KMS-11 (cell line): Measurements from ENCODE around the gene DUS2.

Experiments used
- H2AFZ ChIP-seq: fragments of 200-600 bp; sonication (generic); 2 replicates; pipeline ENCODE4 v1.6.1; 2016; ENCODE audit warnings: antibody characterized with exemption, mixed run types, low read depth
- H3K27ac ChIP-seq: fragments of 200-600 bp; sonication (generic); 2 replicates; pipeline ENCODE4 v1.6.1; 2016; ENCODE audit warnings: mild to moderate bottlenecking, mixed run types
- H3K27me3 ChIP-seq: fragments of 200-600 bp; sonication (generic); 2 replicates; pipeline ENCODE4 v1.6.1; 2017; ENCODE audit warnings: mild to moderate bottlenecking, low read depth, mixed run types, moderate library complexity; ENCODE audit not compliant: insufficient read depth
- H3K36me3 ChIP-seq: fragments of 200-600 bp; sonication (generic); 2 replicates; pipeline ENCODE4 v1.6.1; 2017; ENCODE audit warnings: mild to moderate bottlenecking, mixed run types; ENCODE audit not compliant: insufficient read depth
- H3K4me1 ChIP-seq: fragments of 200-600 bp; sonication (generic); 2 replicates; pipeline ENCODE4 v1.6.1; 2016; ENCODE audit warnings: mild to moderate bottlenecking, low read depth, mixed run types; ENCODE audit not compliant: poor library complexity, severe bottlenecking
- H3K4me2 ChIP-seq: fragments of 200-600 bp; sonication (generic); 2 replicates; pipeline ENCODE4 v1.7.0; 2016; ENCODE audit warnings: mild to moderate bottlenecking, mixed run types
- H3K4me3 ChIP-seq: fragments of 200-600 bp; sonication (generic); IDR thresholded peaks from 2 replicates; pipeline ENCODE4 v1.6.1; 2017; ENCODE audit warnings: low read depth, low read length, mixed read lengths; ENCODE audit not compliant: insufficient read depth
- H3K79me2 ChIP-seq: fragments of 200-600 bp; sonication (generic); 2 replicates; pipeline ENCODE4 v1.6.1; 2016; ENCODE audit warnings: low read depth, mixed run types; ENCODE audit not compliant: insufficient read depth
- H3K9ac ChIP-seq: fragments of 200-600 bp; sonication (generic); 2 replicates; pipeline ENCODE4 v1.6.1; 2016; ENCODE audit warnings: mild to moderate bottlenecking, mixed run types
- H4K20me1 ChIP-seq: fragments of 200-600 bp; sonication (generic); 2 replicates; pipeline ENCODE4 v1.6.1; 2016; ENCODE audit warnings: mild to moderate bottlenecking, mixed run types; ENCODE audit not compliant: insufficient read depth
- CTCF ChIP-seq: fragments of 200-600 bp; sonication (generic); conservative IDR thresholded peaks from 2 replicates; pipeline ENCODE4 v1.6.1; 2017; ENCODE audit warnings: low read depth, mild to moderate bottlenecking, antibody characterized with exemption, low read length, moderate library complexity, mixed read lengths

Gene DUS2

GRCh38 chr16:68075980-68076379 is 52.9 kb downstream of the DUS2 start:
- H2AFZ ChIP-seq, result no peak overlapping the region
- no peaks in the 10 kb centered on the region for H4K20me1 ChIP-seq
- H3K9ac ChIP-seq, result no peak overlapping the region
- H3K4me3 ChIP-seq, result no peak overlapping the region
- H3K4me2 ChIP-seq, result no peak overlapping the region
- H3K36me3 ChIP-seq, result no peaks in the 10 kb centered on the region
- no peak for TF ChIP-seq CTCF
- H3K27ac ChIP-seq, result no peak overlapping the region
- no peaks in the 10 kb centered on the region for H3K79me2 ChIP-seq
- H3K4me1 ChIP-seq, result peaks cover 29% of the 10 kb centered on the region
- H3K27me3 ChIP-seq, result no peaks in the 10 kb centered on the region

GRCh38 chr16:68076560-68076959 is 53.5 kb downstream of the DUS2 start:
- no peak for TF ChIP-seq CTCF
- Histone ChIP-seq H3K27me3 (no peaks in the 10 kb centered on the region), H3K36me3 (no peaks in the 10 kb centered on the region), H3K4me3 (no peak overlapping the region), H2AFZ (no peak overlapping the region), H3K27ac (no peak overlapping the region), H3K79me2 (no peaks in the 10 kb centered on the region), H3K9ac (no peak overlapping the region), H4K20me1 (no peaks in the 10 kb centered on the region), H3K4me2 (no peak overlapping the region), H3K4me1 (peaks cover 34% of the 10 kb centered on the region)

GRCh38 chr16:68077866-68078700 is 55.0 kb downstream of the DUS2 start:
- no peak overlapping the region for H3K27ac ChIP-seq

GRCh38 chr16:68078701-68079375 is 55.8 kb downstream of the DUS2 start:
- Histone ChIP-seq H3K27ac (no peak overlapping the region), H2AFZ (no peak overlapping the region), H3K27me3 (no peaks in the 10 kb centered on the region), H3K79me2 (no peaks in the 10 kb centered on the region), H3K4me1 (peaks cover 41% of the 10 kb centered on the region), H3K9ac (no peak overlapping the region), H3K4me3 (no peak overlapping the region), H3K36me3 (no peaks in the 10 kb centered on the region), H4K20me1 (no peaks in the 10 kb centered on the region), H3K4me2 (no peak overlapping the region)
- TF ChIP-seq CTCF, result no peak

More at GRCh38 chr16:68077866-68078700, 55.0 kb downstream of the DUS2 start:
- peaks cover 39% of the 10 kb centered on the region for H3K4me1 ChIP-seq
- H3K36me3 ChIP-seq, result no peaks in the 10 kb centered on the region
- H4K20me1 ChIP-seq, result no peaks in the 10 kb centered on the region
- no peak overlapping the region for H3K4me3 ChIP-seq
- no peak for TF ChIP-seq CTCF
- no peak overlapping the region for H3K4me2 ChIP-seq
- H3K9ac ChIP-seq, result no peak overlapping the region
- no peaks in the 10 kb centered on the region for H3K27me3 ChIP-seq
- no peak overlapping the region for H2AFZ ChIP-seq
- no peaks in the 10 kb centered on the region for H3K79me2 ChIP-seq
